ENCODE results near the gene EEPD1.
"Not testable (repeated sequence)": the region's sequence is repeated elsewhere in the genome, so short reads cannot be mapped to it uniquely, and the experiment has no call there.

EEPD1 gene

GRCh38 chr7:36317276-36317675, 164.2 kb downstream of the EEPD1 start:
- no peak for DNase-seq (ENCODE audit: low spot score)

DNA sequence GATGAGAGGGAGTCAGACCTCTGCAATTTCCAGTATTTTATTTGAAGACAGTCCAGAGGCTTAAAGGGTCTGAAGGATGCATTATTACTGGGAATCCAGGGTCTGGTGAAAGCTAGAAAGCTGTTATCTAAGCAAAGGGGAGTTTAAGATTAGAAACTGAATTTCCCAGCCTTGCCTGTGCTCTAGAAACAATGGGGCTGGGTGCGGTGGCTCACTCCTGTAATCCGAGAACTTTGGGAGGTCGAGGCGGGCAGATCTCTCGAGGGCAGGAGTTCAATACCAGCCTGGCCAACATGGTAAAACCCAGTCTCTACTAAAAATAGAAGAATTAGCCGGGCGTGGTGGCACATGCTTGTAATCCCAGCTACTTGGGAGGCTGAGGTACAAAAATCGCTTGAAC, 165.1 kb downstream of the EEPD1 start:
- DNase-seq (ENCODE audit: low spot score) = no peak

DNA sequence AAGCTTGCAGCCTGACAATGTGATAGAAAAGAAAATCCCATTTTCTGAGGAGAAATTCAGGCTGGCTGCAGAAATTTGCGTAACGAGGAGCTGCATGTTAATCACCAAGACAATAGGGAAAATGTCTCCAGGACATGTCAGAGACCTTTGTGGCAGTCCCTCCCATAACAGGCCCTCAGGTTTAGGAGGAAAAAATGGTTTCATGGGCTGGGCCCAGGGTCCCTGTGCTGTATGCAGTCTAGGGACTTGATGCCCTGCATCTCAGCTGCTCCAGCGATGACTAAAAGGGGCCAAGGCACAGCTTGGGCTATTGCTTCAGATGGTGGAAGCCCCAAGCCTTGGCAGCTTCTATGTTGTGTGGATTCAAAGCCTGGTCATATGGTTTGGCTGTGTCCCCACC, 168.2 kb downstream of the EEPD1 start:
- DNase-seq (ENCODE audit: low spot score) = not testable (repeated sequence)

DNA sequence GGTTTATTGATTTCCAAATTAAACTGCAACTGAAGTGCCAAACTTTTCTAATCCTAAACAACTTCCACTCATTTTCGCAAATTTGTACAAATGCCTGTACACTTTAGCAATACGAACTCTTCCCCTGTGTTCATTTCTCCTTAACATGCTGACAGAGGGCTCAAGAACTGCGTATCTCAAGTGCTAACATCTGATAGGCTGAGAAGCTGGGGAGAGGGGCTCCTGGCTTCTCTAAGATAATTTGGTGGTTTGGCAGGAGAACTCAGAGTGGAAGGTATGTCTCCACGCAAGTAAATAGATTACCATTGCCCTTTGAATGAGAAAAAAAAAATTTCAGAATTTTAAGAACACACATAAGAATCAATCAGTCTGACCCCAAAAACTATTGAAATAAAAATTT, 183.3 kb downstream of the EEPD1 start:
- no peak for DNase-seq (ENCODE audit: low spot score)

- no peak for DNase-seq (ENCODE audit: low spot score)
Observed at GRCh38 chr7:36338256-36338655, 185.2 kb downstream of the EEPD1 start.

DNA sequence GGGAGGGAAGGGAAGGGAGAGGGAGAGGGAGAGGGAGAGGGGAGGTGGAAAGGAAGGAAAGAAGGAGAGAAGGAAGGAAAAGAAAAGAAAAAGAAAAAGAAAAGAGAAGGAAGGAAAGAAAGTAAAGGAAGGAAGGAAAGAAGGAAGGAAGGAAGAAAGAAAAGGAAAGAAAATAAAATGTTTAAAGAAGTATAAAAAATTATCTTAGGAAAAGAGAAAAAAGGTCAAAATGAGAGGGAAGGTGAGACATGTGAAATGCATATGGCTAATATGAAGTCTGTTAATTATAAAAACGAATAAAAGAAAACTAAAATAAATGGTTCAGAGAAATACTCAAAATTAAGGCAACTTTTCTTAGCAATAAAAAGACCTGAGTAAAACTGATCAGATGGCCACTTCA, 190.5 kb downstream of the EEPD1 start:
- DNase-seq (ENCODE audit: low spot score) = no peak

DNA sequence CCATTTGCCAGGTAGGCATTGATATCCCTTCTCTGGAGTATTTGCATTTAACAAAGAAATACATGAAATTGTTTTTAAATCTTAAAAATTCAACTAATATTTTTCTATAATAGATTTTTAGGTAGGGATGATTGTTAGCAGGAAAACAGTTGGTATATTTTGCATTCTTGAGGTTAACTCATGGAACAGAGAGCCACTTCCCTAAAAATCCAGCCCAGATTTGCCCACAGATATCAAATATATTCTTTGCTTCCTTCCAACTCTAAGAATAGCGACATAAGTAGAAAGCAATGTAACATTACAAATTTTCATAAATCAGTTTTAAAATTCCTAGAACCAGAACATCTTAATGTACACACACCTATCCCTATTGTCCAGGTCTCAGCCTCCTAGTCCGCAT, 191.6 kb downstream of the EEPD1 start:
- no peak for DNase-seq (ENCODE audit: low spot score)

GRCh38 chr7:36346260-36346831, 193.3 kb downstream of the EEPD1 start:
- DNase-seq (ENCODE audit: low spot score) = no peak

GRCh38 chr7:36348256-36348655, 195.2 kb downstream of the EEPD1 start:
- DNase-seq (ENCODE audit: low spot score) = no peak

DNA sequence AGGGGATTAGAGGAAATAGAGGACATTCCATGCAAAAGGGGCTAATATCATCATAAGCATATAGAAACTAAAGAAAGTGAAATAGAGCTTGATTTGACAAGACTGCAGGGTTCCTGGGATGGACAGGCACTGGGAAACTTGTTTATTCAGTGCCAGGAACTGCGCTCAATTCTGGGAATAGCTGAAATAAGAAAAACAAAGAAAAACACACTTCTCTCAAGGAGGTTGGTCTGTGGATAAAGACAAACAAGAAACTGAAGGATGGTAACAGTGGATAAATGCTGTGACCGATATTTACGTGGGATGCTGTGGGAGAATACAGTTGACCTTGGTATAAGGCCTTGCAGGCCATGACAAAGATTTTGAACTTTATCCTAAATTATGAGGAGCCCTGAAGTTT, 195.7 kb downstream of the EEPD1 start:
- no peak for DNase-seq (ENCODE audit: low spot score)

GRCh38 chr7:36349626-36350025, 196.6 kb downstream of the EEPD1 start:
- no peak for DNase-seq (ENCODE audit: low spot score)

Measured in HuH-7.5 (cell line).